ENCODE results near the gene STARD5.
"Not testable (repeated sequence)": the region's sequence is repeated elsewhere in the genome, so short reads cannot be mapped to it uniquely, and the experiment has no call there.

STARD5 gene

DNA sequence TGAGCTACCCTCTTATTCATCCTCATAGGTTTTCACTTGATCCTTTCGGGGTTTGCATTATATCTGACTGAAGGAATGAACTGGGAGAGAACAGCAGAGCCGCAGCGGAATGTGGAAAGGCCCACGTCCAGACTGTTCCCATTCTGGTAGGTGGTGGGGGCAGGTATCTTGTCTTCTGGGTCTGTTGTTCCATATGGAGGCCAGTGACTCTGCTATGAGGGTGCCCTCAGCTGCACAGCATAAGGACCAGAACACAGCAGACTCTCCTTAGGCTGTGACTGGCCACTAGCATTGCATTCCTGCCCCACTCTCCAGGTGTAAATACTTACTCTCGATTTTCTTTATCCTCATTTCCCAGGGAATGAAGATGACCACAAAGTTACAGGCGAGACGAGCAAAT, 38.0 kb upstream of the STARD5 start:
- no peak overlapping the region for H3K4me3 ChIP-seq (ENCODE audit: low read depth, low read length)
- TF ChIP-seq CTCF (IDR thresholded peaks at IDR 0.05; ENCODE audit: control insufficient read depth, extremely low read depth, insufficient read depth): no peak
- DNase-seq (ENCODE audit: low read depth): no peak

- no peak for TF ChIP-seq CTCF (IDR thresholded peaks at IDR 0.05; ENCODE audit: control insufficient read depth, extremely low read depth, insufficient read depth)
- no peak overlapping the region for H3K4me3 ChIP-seq (ENCODE audit: low read depth, low read length)
- no peak for DNase-seq (ENCODE audit: low read depth)
Measured at GRCh38 chr15:81360491-81360890, 36.5 kb upstream of the STARD5 start.

DNA sequence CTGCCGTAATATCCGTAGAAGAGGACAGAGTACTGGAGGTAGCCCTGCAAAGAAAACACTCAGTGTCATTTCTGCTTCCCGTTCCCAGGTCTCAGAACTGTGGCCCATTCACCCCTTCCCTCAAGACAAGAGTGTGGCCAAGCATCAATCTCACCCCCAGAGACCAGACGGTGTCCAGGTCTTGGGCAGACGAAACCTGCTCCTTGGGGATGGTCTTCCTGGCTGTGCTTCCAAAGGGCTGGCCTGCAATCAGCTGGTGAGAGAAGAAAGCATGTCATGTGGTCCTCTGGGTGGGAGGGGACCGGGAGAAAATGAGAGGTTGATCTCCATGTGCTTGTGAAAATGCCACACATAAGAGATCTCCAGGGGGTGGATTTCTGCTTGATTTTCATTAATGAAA, 34.3 kb upstream of the STARD5 start:
- no peak for TF ChIP-seq CTCF (IDR thresholded peaks at IDR 0.05; ENCODE audit: control insufficient read depth, extremely low read depth, insufficient read depth)

DNA sequence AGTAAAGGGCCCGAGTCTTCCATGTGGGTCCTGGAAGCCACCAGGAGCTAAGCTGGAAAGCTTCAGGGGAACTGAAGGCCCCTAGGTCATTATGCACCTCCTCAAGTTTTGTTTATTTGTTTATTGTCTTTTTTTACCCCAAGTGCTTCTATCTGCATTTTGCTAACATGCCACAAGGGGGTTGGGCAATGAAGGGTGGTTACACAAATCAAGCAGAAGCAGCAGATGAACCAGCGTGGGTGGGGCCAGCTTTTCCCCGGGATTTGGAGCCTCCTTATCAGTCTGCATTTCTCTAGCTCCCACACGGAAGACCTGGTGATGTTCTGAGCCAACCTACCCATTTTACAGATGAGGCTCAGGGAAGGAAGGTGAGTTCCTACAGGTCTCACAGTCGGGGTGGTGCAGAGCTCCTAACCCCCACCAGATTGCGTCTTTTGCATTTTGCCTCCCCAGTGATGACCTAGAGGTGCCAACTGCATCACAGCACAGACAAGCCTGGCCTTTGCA, 33.3 kb upstream of the STARD5 start:
- TF ChIP-seq CTCF (IDR thresholded peaks at IDR 0.05; ENCODE audit: control insufficient read depth, extremely low read depth, insufficient read depth): no peak
- no peak overlapping the region for H3K4me3 ChIP-seq (ENCODE audit: low read depth, low read length)
- no peak for DNase-seq (ENCODE audit: low read depth)

More for the DNA sequence above, 34.3 kb upstream of the STARD5 start:
- no peak for DNase-seq (ENCODE audit: low read depth)
- no peak overlapping the region for H3K4me3 ChIP-seq (ENCODE audit: low read depth, low read length)

DNA sequence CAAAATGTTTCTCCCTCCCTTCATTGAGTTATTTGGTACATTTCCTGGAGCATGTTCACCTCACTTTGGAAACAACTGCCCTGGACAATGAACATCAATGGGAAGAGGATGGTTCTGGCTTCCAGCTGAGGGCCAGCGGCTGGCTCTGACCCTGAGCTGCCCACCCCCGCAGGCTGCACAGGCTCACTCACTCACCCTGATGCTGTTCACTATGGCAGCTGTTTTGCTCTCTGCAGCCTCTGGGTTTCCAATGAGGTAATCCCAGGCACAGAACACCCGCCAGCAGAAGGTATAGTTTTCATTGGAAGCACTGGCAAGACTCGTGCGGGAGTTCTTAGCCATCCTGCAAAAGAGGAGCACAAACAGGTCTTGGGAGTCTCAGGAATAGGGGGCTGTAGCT, 32.3 kb upstream of the STARD5 start:
- DNase-seq (ENCODE audit: low read depth): no peak
- no peak overlapping the region for H3K4me3 ChIP-seq (ENCODE audit: low read depth, low read length)
- no peak for TF ChIP-seq CTCF (IDR thresholded peaks at IDR 0.05; ENCODE audit: control insufficient read depth, extremely low read depth, insufficient read depth)

DNA sequence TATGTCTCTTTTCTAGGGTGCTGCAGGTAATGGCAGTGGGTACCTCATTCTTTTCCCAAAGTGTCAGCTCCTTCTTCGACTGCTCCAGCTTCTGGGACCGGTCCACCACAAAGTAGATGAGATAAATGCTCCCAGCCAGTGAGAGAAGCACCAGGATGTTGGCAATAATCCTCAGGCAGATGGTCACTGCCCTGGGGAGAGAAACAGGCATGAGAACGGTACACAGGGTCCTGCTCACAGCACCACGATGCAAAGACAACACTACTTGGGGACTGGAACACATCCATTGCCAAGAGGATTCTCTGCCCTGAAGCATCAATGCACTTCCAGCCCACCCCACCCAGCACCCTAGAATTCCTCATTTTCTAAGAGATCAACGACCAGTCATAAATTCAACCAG, 27.7 kb upstream of the STARD5 start:
- TF ChIP-seq CTCF (IDR thresholded peaks at IDR 0.05; ENCODE audit: control insufficient read depth, extremely low read depth, insufficient read depth): no peak
- H3K4me3 ChIP-seq (ENCODE audit: low read depth, low read length): no peak overlapping the region
- DNase-seq (ENCODE audit: low read depth): no peak

DNA sequence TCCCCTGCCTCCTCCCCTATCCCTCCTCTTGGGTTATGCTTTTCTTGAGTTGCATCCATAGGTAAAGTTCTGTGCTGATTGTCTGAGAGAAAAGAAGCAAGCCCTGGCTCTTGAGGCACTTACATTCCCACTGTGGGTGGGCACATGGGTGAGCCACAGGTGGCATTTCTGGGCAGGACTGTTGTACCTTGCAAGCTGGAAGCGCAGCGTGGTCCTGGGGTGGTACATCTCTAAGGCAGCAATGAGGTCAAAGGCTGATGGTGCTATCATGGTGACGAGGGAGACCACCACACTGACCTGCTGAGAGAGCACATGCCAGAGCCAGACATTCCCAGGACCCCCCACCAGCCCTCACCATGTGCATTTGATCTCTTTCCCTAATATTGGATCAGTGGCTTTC, 25.3 kb upstream of the STARD5 start:
- no peak overlapping the region for H3K4me3 ChIP-seq (ENCODE audit: low read depth, low read length)
- DNase-seq (ENCODE audit: low read depth): no peak
- TF ChIP-seq CTCF (IDR thresholded peaks at IDR 0.05; ENCODE audit: control insufficient read depth, extremely low read depth, insufficient read depth): no peak

- H3K4me3 ChIP-seq (ENCODE audit: low read depth, low read length); DNase-seq (ENCODE audit: low read depth): not testable (repeated sequence)
Measured at GRCh38 chr15:81348691-81349090, 24.8 kb upstream of the STARD5 start.
